Cortex of kidney (tissue), 1 donor: Measurements from ENCODE around the gene TUBB2B.

Experiments used
- DNase-seq: peaks from one replicate; lab custom pipeline; 2025; lab: John Stamatoyannopoulos, UW

TUBB2B gene

DNA sequence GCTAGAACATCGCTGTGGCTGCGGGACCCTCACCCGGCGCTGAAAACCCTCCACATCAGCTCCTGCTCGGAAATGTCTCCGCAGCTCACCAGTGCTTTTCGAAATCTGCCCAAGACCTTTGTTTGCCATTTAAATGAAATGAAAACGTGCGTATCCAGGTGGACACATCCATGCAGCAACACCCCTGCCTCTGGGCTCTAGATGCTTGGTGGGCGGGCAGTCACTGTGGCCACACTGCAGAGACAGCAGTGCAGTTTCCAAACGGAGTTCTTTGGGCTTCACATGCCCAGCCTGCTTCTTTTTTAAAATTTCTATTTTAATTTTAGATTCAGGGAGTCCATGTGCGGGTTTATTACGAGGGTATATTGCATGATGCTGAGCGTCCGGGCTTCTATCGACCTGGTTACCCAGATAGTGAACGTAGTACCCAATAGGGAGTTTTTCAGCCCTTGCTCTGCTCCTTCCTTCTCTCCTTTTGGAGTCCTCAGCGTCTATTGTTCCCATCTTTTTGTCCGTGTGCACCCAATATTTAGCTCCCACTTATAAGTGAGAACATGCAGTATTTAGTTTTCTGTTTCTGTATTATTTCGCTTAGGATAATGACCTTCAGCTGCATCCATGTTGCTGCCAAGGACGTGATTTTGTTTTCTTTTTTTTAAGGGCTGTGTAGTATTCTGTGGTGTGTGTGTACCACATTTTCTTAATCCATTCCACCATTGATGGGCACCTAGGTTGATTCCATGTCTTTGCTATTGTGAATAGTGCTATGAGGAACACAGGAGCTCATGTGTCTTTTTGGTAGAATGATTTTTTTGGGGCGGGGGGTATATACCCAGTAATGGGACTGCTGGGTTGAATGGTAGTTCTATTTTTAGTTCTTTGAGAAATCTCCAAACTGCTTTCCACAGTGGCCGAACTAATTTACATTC lies 4.8 kb upstream of the TUBB2B start:
- no peak for DNase-seq

DNA sequence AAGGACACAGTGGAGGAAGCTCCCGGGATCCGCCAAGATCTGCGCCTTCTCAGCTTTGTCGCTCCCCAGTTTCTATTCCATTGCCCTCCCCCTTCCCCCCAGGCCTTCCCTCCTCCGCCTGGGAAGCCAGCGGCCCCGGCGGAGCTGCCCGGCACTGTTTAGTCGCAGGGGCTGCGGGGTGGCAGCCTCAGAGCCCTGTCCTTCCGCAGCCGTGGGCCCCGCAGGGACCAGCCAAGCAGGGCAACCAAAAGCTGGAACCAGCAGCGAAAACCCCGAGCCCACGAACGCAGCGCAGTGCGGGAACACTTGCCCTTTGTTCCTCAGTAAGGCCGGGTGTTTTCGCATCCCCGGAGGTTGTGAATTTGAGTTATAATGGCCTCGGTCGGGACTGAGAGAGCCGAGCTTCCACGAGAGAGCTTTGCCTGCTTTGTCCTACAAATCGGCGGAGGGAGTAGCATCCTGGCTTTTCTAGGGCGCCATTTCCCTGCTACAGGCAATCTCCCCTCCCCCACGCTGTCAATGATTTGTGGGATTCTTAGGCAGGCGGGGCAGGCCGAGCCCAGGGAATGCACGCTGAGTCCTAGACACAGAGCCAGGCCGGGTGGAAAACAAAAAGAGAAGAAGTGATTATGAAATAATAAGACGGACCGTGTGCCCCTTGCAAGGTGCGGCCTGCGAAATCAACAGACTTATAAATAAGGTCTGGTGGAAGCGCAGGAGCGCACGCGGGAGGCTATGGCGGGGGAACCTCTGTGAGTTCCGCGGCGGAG lies 4.0 kb upstream of the TUBB2B start:
- no peak for DNase-seq

DNA sequence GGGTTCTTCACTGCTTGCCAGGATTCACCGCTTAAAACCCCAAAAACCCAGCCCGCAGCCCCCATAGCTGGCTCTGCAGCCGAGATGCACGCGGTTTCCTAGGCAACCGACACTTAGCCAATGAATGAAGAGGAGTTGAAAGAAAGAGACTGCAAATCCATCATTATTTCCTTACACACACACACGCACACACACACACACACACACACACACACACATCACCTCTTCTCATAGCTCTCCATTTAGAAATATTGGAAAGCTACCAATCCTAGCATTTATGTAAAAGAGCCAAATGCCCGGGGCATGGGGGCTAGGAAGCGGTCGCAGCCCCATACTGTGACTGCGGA lies 3.4 kb upstream of the TUBB2B start:
- no peak for DNase-seq

GRCh38 chr6:3230256-3230882 lies 2.9 kb upstream of the TUBB2B start:
- no peak for DNase-seq

- DNase-seq = no peak
These were observed 2.2 kb upstream of the TUBB2B start for GRCh38 chr6:3229566-3230178.

DNA sequence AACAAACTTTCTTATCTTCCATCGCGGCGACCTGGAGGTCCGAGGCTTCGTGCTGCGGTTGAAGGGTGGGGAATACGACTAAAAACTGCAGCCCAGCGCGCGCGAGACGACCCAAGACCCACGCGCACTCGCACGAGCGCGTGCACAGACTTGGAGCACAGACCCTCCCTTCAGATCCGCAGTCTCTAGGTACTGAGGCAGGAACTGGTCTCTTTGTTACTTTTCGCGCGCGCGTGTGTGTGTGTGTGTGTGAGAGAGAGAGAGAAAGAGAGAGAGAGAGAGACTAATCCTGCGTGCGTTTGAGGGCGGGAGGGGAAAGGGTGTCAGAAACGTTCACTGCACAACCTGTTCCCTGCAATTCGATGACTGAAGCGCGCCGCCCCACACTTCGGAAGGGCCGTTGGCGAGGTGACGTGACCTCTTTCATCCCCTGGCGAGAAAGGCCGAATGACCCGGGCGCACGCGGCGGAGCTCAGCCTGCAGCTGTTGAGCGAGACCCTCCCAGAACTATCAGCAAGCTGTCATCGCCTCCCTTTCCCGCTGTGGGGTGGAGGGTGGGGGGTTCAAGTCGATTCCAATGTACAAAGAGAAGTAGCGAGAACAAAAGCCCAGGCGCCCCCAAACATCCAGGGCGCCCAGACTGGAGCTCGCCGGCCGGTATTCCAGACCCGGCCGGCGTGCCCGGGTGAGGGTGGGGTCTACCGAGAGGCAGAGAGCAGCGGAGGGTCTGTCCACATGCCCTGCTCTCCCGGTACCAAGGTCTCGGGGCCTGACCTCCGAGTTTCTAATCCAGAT lies 1.5 kb upstream of the TUBB2B start:
- DNase-seq = no peak

GRCh38 chr6:3228046-3228671 lies 706 bp upstream of the TUBB2B start:
- DNase-seq = no peak

GRCh38 chr6:3226481-3227362 lies 731 bp downstream of the TUBB2B start:
- DNase-seq = no peak

- no peak for DNase-seq
These were observed 1.4 kb downstream of the TUBB2B start for GRCh38 chr6:3226042-3226441.

- DNase-seq = no peak
These were observed 4.9 kb downstream of the TUBB2B start for GRCh38 chr6:3222506-3223038.

DNA sequence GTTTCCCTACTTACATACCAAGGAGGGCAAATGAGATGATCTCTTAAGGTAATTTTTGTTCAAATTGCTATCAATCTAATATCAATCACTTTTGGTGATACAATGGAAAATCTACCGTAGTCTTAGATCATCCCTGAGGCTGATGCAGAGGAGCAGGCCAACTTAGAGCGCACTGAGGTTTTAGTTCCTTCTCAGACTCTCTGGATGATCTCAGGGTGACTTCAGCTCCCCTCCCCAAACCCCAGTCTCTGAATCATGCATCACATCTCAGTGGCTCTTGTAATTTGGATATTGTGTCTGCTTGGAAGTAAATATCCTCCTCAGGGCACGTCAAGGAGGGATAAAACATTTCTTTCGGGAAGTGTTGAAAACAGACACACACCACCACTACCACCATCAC lies 5.9 kb downstream of the TUBB2B start:
- DNase-seq = no peak

- no peak for DNase-seq
These were observed 7.1 kb downstream of the TUBB2B start for GRCh38 chr6:3220366-3220765.

GRCh38 chr6:3218266-3218665 lies 9.2 kb downstream of the TUBB2B start:
- DNase-seq = no peak

DNA sequence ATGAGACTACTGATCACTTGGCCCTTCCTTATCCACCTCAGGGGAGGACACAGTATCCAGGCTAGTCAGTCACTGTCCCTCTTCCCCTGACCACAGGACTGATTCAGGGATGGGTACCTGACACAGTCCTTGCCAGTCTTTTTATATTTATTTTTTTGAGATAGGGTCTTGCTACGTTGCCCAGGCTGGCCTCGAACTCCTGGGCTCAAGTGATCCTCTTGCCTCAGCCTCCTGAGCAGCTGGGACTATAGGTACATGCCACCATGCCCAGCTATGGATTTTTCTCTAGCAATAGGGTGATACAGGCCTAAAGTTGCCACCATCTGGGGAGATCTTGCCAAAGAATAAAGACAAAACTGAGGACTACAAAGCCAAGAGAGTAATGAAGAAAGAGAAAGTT lies 10.2 kb downstream of the TUBB2B start:
- no peak for DNase-seq

GRCh38 chr6:3214898-3215297 lies 12.6 kb downstream of the TUBB2B start:
- DNase-seq = no peak

DNA sequence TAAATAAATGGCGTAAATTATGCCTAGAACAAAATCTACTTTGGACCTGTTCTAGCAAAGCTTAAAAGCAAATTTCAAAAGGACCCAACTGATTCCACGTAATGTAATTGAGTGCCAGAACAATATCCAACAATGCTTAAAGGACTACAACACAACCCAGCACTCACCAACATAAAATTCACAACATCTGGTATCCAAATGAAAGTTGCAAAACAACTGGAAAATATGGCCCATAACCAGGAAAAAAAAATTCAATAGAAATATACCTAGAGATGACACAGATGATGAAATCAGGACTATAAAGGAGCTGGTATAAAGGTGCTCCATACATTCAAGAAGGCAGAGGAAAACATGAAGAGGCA lies 14.1 kb downstream of the TUBB2B start:
- no peak for DNase-seq

DNA sequence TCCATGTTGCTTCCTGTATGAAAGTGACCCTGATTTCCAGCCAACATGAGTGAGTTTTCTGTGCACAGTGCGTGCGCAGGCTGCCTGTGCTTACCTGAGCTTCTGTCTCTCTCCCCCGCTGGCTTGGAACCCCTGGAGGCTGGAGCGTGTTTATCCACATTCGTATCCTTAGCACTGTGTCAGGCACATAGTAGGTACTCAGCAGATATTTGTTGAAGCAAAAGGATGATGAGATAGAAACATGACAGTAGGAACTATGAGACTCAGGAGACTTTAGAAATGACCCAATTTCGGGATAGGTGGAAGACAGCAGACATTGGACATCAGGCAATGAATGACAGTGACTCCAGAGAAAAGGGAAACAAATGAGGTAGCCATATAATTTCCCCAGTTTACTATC lies 15.2 kb downstream of the TUBB2B start:
- DNase-seq = no peak

- DNase-seq = no peak
These were observed 15.8 kb downstream of the TUBB2B start for GRCh38 chr6:3211681-3212080.

DNA sequence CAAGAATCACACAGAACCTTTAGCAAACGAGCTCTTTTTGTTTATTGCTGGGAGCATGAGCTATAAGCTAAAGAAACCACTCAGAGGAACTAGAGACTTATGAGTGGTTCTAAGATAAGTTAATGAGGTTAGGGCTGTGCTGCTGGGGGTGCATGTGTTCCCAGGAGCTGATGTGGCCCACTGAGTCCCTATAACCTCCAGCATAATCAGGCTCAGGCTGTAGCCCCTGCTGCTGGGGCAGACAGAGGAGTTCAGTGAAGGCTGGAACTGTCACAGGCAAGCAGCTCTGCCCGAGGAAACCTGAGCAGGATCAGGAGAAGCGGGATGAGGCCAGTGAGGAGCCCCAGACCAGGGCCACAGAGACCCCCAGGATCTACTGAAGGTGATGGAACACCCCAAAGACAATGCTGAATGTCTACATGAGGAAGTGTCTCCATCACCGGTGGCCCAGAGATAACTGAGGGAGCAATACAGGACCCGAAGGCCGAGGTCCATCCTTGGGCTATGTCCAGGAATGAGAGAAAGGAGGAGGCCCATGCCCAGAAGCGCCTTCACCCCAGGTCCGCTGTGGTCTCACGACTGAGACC lies 17.3 kb downstream of the TUBB2B start:
- no peak for DNase-seq
